Measurements from ENCODE around the gene ISCA2.

- TF ChIP-seq, protein P1, sequence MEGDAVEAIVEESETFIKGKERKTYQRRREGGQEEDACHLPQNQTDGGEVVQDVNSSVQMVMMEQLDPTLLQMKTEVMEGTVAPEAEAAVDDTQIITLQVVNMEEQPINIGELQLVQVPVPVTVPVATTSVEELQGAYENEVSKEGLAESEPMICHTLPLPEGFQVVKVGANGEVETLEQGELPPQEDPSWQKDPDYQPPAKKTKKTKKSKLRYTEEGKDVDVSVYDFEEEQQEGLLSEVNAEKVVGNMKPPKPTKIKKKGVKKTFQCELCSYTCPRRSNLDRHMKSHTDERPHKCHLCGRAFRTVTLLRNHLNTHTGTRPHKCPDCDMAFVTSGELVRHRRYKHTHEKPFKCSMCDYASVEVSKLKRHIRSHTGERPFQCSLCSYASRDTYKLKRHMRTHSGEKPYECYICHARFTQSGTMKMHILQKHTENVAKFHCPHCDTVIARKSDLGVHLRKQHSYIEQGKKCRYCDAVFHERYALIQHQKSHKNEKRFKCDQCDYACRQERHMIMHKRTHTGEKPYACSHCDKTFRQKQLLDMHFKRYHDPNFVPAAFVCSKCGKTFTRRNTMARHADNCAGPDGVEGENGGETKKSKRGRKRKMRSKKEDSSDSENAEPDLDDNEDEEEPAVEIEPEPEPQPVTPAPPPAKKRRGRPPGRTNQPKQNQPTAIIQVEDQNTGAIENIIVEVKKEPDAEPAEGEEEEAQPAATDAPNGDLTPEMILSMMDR (IDR thresholded peaks at IDR 0.05; ENCODE audit: insufficient read depth, low read depth, low read length), result peak; percentile 28
- TF ChIP-seq EZH2 (IDR thresholded peaks at IDR 0.05; ENCODE audit: insufficient read depth, low read length), result no peak
Observed at GRCh38 chr14:74491956-74492775, 1.4 kb upstream of the ISCA2 start.

Data from astrocyte (in vitro differentiated cells and primary cell).